ENCODE data around the gene ACHE.

GRCh38 chr7:100873599-100874299, 21.9 kb downstream of the ACHE start:
- TF ChIP-seq, protein P1, sequence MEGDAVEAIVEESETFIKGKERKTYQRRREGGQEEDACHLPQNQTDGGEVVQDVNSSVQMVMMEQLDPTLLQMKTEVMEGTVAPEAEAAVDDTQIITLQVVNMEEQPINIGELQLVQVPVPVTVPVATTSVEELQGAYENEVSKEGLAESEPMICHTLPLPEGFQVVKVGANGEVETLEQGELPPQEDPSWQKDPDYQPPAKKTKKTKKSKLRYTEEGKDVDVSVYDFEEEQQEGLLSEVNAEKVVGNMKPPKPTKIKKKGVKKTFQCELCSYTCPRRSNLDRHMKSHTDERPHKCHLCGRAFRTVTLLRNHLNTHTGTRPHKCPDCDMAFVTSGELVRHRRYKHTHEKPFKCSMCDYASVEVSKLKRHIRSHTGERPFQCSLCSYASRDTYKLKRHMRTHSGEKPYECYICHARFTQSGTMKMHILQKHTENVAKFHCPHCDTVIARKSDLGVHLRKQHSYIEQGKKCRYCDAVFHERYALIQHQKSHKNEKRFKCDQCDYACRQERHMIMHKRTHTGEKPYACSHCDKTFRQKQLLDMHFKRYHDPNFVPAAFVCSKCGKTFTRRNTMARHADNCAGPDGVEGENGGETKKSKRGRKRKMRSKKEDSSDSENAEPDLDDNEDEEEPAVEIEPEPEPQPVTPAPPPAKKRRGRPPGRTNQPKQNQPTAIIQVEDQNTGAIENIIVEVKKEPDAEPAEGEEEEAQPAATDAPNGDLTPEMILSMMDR (conservative IDR thresholded peaks at IDR 0.05; ENCODE audit: low read length), result no peak
- TF ChIP-seq EZH2phosphoT487 (IDR thresholded peaks at IDR 0.05; ENCODE audit: borderline replicate concordance, low read depth, low read length), result no peak

Data from OCI-LY7 (cell line).